Kidney epithelial cell (primary cell): ENCODE measurements around the gene DENND5B. TPM values are rescaled to one million over a fixed set of nuclear protein-coding genes. Genes with fewer than 3 reads are reported as not detected.

Experiments used
- DNase-seq: peaks from one replicate; pipeline ENCODE4 v3.0.0-alpha.2; 2010; ENCODE audit warnings: low read depth
- H3K27me3 ChIP-seq: 2 replicates; pipeline ENCODE4 v1.6.0; 2011; ENCODE audit warnings: low read length; ENCODE audit not compliant: control insufficient read depth, insufficient read depth
- H3K36me3 ChIP-seq: 2 replicates; pipeline ENCODE4 v1.5.1; 2011; ENCODE audit warnings: low read length; ENCODE audit not compliant: control insufficient read depth, insufficient read depth
- H3K4me3 ChIP-seq: 2 replicates; pipeline ENCODE4 v1.5.1; 2011; ENCODE audit warnings: low read depth, mild to moderate bottlenecking, control low read depth, low read length
- CTCF ChIP-seq: IDR thresholded peaks from 2 replicates; pipeline ENCODE4 v1.5.1; 2011; ENCODE audit warnings: mild to moderate bottlenecking, moderate library complexity, low read length, control low read depth, inconsistent platforms; ENCODE audit not compliant: insufficient read depth, poor library complexity, severe bottlenecking
- total RNA-seq: library from RNA; depleted of rRNA; stranded (reverse); fragments of >200 nt; gene quantifications from 2 replicates; pipeline ENCODE4 v1.2.3, GENCODE V29; 2015

The DENND5B gene
- total RNA-seq, 1 donor from 2014 or later: 7.6 TPM

GRCh38 chr12:31600252-31600651 lies 9.3 kb upstream of the DENND5B start:
- no peaks in the 10 kb centered on the region for H3K27me3 ChIP-seq
- H3K36me3 ChIP-seq: no peaks in the 10 kb centered on the region
- no peak for DNase-seq
- TF ChIP-seq CTCF: no peak
- H3K4me3 ChIP-seq: no peak overlapping the region

- no peak overlapping the region for H3K4me3 ChIP-seq
- no peak for TF ChIP-seq CTCF
- H3K27me3 ChIP-seq: no peaks in the 10 kb centered on the region
- H3K36me3 ChIP-seq: no peaks in the 10 kb centered on the region
- DNase-seq: no peak
These were observed 8.1 kb upstream of the DENND5B start for GRCh38 chr12:31599053-31599452.

- Histone ChIP-seq H3K36me3 (no peaks in the 10 kb centered on the region), H3K4me3 (no peak overlapping the region), H3K27me3 (no peaks in the 10 kb centered on the region)
- no peak for DNase-seq
- no peak for TF ChIP-seq CTCF
These were observed 6.1 kb upstream of the DENND5B start for GRCh38 chr12:31597066-31597465.

- TF ChIP-seq CTCF: no peak
- Histone ChIP-seq H3K27me3 (no peaks in the 10 kb centered on the region), H3K4me3 (no peak overlapping the region), H3K36me3 (no peaks in the 10 kb centered on the region)
- DNase-seq: no peak
These were observed 3.7 kb upstream of the DENND5B start for GRCh38 chr12:31594681-31595080.

- Histone ChIP-seq H3K27me3 (no peaks in the 10 kb centered on the region), H3K36me3 (no peaks in the 10 kb centered on the region), H3K4me3 (peak overlapping the region; percentile 75)
- DNase-seq: no peak
- TF ChIP-seq CTCF: no peak
These were observed 505 bp upstream of the DENND5B start for GRCh38 chr12:31591380-31591901.

GRCh38 chr12:31589904-31590641 lies 863 bp downstream of the DENND5B start:
- Histone ChIP-seq H3K4me3 (peak overlapping the region; percentile 75), H3K36me3 (no peaks in the 10 kb centered on the region), H3K27me3 (no peaks in the 10 kb centered on the region)
- DNase-seq: no peak
- no peak for TF ChIP-seq CTCF
